GM20431 (cell line): ENCODE measurements around the gene DNAJB8.

Source experiments
- in situ Hi-C: fragments of 300-500 bp; cut with MseI, MboI; formaldehyde crosslinking; loops from one replicate; pipeline ENCODE4 v1.15.0; 2020; ENCODE audit warnings: low sequenced_read_pairs; ENCODE audit not compliant: unreplicated experiment

Gene DNAJB8

DNA sequence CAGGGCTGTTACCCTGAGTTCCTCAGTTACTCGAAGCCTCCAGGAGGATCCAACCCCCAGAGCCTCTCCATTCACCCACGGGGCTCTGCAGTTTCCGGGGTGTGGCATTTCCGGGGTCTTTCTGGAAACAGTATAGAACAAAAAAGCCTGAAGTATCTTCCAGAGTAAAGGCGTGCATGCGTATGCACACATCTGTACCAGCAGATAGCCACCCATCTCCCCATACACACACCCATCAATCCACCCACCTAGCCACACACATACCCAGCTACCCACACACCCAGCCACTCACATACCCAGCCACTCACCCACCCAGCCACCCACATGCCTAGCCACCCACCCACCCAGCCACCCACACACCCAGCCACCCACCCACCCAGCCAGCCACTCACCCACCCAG is 2.9 kb upstream of the DNAJB8 start:
- in situ Hi-C loops: no loop called here

DNA sequence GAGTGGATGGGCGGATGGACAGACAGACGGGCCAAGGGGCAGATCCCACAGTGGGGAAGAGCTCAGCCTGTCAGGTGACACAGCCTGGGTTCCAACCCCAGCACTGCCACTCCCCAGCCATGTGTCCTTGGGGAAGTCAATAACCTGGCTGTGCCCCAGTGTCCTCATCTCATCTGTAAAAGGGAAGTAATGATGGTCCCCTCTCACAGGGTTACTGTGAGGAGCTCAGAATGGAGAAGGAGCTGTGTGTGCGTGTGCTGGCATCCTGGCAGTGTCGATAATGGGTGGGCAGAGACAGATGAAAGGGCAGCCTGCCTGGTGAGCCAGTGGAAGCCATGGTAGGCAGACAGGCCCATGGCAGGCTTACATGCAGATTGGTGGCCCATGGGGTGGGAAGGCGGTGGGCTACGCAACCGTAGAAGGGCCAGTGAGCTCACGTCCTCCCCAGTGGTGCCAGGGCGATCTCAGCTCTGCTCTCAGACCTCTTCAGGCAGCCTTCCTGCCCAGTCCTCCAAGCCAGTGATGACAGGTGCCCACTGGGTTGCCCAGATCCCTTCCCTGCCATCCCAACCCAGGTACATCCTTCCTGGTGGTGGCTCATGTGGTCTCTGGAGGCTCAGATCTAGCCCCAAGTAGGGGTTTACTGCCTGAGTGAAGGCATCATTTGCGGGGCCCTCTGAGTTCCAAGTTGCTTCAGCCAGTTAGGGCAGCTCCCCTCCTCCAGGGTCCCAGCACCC is 2.3 kb upstream of the DNAJB8 start:
- in situ Hi-C loops: no loop called here

- in situ Hi-C loops: no loop called here
These were observed 1.6 kb upstream of the DNAJB8 start for GRCh38 chr3:128468285-128468790.

DNA sequence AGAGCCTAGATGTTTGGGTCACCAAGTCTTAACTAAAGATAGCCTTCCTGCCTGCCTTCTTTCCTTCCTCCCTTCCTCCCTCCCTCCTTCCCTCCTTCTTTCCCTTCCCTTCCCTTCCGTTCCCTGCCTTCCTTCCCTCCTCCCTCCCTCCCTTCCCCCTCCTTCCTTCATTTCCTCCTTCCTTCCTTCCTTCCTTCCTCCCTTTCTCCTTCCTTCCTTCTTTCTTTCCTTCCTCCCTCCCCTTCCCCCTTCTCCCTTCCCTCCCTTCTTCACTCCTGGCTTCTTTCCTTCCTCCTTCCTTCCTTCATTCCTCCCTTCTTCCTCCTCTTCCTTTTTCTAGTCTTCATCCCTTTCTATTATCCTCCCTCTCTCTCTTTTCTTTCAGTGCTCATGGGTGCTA is 2.0 kb downstream of the DNAJB8 start:
- in situ Hi-C loops: no loop called here

DNA sequence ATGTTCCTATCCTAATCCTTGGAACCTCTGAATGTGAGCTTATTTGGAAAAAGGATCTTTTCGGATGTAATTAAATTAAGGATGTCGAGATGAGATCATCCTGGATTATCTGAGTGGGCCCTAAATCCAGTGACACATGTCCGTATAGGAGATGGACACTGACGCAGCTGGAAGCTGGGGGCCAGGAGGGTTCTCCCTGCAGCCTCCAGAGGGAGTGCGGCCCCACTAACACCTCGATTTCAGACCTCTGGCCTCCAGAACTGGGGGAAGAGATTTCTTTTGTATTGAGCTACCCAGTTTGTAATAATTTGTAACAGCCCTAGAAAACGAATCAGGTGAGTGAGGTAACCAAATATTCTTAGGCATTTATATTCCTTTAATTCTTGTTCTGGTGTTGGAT is 2.5 kb downstream of the DNAJB8 start:
- in situ Hi-C loops: no loop called here

DNA sequence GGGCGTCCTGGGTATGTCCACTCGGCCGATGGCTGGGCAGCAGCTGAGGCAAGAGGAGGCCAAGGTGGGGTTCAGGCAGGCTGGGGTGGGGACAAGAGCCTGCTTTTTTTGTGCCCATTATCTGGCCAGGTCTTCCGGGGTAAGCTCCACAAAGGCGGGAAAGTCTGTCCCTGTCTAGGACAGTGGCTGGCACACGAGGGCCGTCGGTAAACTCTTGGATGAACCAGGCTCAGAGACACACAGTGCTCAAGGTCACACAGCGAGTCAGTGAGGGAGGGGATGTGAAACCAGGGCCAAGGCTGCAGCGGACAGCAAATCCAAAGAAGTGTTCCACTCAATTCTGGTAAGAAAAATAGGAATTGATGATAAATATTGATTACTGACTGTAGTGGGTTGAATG is 2.9 kb downstream of the DNAJB8 start:
- in situ Hi-C loops: no loop called here

DNA sequence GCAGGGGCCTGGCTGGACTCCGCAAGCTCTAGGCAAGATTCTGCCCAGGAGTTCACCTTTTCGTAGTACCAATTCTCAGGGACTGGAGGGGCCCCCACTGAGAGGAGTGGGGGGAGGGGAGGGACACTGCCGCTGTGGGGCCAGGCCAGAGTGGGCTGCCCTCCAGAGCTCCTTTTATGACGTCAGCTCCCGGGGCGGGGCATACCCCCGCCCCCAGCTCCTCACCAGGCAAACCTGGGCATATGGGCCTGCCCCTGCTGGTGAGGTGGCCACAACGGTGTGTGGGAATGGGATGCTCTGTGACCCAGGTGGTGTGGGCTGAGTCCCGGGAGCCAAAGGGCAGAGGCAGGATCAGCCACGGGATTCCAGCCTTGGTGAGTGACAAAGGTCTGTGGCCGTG is 3.3 kb downstream of the DNAJB8 start:
- in situ Hi-C loops: no loop called here

DNA sequence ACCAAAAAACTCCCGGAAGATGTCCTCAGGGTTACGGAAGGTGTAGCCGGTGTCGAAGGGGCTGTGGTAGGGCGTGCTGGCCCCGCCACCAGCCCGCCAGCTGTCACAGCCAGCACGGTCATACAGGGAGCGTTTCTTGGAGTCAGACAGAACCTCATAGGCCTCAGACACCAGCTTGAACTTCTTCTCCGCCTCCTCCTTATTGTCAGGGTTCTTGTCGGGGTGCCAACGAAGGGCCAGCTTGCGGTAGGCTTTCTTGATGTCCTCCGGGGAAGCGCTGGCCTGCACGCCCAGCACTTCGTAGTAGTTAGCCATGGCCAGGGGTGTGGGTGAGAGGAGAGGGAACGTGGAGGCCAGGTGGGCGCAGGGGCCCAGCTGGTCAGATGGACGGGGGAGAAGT is 3.8 kb downstream of the DNAJB8 start:
- in situ Hi-C loops: no loop called here

- in situ Hi-C loops: no loop called here
These were observed 4.3 kb downstream of the DNAJB8 start for GRCh38 chr3:128462341-128462910.

- in situ Hi-C loops: no loop called here
These were observed 5.0 kb downstream of the DNAJB8 start for GRCh38 chr3:128461731-128462130.

GRCh38 chr3:128459461-128459820 is 7.2 kb downstream of the DNAJB8 start:
- in situ Hi-C loops: no loop called here

DNA sequence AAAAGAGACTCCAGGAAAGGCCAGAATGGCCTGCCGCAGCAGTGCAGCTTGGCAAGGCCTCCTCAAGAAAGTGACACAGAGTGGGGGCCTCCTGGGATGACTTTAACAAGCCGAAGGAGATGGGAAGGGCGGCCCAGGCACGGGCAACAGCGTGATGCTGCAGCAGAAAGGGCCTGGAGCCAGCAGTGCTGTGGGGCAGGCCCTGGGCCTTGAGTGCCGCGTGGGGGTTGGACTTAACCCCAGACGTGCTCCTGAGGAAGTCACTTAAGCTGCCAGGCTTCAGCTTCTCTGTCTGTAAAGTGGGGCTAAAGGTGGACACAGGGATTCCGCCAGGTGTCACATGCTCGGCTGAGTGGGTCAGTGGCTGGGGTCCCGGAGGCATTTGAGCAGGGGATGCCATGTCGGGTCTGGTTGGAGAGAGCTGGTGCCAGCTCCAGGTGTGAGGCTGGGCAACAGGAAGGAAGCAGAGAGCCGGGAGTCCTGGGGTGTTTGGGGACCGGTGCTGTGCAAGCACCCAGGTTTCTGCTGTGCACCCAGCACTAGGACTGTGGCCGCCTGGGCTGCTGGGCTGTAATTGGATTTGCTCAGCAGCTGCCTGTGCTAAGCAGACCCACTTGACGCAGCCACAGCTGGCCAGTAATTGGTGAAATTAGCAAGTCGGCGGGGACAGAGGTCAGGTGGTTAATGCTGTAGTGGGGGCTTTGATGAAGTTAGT is 7.8 kb downstream of the DNAJB8 start:
- in situ Hi-C loops: no loop called here

DNA sequence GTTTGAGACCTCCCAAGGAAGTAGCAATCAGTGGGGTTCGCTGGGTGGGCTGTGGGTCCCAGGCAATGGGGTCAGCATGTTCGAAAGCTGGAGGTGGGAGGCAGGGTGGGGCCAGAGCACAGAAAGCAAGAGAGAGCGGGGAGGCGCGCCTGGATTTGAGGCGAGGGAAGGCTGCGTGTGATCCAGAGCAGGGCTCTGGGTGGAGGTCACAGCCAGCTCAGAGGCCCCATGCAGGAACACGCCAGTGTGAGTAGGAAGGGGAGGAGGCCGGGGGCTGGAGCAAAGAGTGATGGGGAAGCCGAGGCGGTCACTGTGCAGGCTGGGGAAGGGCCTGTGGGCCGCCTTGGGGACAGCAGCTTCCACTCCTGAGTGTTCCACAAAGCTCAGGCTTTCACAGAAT is 8.8 kb downstream of the DNAJB8 start:
- in situ Hi-C loops: no loop called here

DNA sequence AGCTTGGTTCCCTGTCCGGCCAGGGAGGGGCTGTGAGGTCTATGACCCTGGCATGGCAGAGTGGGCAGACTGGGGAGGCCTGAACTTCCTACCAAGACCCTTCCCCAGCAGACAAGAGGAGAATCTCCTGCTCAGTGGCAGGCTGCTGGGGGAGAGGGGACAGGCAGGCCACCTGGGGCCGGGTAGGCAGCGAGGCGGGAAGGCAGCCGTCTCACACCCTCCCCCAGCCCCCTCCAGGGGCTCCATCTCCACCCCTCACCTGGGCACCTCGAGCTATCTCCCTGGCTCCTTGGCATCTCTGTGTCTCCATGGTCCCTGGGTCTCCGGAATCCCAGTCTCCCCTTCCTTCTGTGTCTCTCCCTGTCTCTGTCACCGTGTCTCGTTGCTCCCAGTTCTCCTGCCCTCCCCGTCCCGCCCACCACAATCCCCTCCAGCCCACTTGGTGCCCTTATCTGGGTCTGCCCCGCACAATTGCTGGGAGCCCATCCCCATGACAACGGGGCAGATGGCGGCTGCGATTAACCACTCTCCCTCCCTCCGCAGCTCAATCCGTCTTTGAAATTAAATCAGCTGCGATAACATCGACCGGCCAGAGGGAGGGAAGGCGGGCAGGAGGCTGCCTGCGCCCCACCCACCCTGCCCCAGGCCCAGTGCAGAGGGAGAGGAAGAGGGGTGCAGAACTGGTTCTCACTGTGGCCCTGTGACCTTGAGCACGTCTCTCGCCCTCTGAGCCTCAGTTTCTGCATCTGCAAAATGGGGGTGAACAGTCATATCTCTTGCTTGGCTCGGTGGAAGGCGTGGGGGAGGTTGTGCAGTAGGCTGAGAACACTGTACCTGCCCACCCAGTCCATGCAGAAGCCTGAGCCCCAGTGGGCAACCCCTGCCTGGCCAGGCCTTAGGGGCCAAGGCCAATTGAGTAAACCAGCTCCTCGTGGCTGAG is 9.6 kb downstream of the DNAJB8 start:
- in situ Hi-C loops: no loop called here

DNA sequence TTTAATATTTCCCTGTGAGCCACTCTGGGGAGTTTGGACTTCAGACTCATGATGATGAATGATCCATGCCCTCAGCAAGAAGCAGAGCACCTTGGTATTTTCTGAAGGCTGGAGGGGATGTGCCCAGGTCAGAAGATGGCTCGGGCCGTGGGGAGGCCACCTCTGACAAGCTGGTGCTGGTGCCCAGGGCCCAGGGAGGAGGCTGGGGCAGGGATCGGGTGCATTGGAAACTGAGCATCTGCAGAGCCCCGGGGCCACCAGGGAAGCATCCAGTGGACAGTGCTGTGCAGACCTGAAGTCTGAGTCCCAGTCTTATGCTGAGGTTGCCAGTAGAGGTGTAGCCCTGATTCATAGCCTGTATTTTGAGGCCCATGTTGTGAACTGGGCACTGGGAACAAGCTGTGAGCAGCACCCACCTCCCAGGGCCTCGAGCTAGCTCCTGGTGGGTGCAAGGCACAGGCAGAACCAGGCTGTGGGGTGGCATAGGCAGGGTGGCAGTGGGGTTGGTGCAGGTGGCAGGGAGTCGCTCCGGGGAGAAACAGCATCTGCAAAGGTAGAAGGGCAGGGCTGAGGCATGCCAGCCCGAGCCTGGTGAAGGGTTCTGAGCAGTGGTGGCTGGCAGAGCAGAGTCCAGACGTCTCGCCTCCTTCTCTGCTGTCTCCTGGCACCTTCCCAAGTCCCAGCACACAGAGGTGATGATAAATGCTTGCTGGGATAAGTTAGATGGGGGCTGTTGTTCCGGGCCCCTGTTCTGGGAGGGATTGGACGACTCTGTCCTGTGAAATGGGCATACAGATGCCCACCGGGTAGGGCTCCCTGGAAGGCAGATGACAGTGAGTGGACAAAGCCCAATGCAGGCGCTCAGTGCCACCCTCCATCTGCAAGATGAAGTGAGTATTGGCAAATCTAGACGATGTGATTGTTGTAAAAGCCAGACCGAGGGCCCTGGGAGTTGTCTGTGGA is 10.6 kb downstream of the DNAJB8 start:
- in situ Hi-C loops: no loop called here

DNA sequence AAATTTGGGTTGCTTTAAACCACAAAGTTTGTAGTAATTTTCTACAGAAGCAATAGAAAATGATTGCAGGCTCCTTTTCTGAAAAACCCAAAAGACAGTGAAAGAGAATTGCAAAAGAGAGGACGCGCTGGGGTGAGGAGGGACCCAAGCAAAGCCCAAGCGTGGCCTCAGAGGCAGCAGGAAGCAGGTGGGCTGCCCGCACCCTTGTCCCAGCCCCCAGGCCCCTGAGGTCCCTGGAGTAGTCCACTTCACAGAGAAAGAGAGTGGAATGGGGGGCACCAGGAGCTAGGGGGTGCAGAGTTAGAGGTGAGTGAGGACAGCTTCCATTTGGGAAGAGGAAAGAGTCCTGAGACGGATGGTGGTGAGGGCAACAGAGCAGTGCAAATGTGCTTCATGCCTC is 11.6 kb downstream of the DNAJB8 start:
- in situ Hi-C loops: no loop called here

DNA sequence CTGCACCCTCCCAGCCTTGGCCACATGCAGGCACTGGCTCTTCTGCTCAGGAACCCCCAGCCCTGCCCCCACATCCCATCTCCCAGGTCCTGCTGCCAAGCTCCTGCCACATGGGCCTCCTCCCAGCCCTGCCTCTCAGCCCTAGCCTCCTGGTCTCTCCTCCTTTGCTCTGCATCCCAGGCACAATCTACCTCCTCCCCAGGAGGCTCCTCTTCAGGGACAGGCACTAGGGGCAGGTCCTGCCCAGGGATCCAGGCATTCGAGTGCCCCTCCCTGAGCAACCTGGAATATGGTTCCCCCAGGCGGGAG is 12.4 kb downstream of the DNAJB8 start:
- in situ Hi-C loops: no loop called here

DNA sequence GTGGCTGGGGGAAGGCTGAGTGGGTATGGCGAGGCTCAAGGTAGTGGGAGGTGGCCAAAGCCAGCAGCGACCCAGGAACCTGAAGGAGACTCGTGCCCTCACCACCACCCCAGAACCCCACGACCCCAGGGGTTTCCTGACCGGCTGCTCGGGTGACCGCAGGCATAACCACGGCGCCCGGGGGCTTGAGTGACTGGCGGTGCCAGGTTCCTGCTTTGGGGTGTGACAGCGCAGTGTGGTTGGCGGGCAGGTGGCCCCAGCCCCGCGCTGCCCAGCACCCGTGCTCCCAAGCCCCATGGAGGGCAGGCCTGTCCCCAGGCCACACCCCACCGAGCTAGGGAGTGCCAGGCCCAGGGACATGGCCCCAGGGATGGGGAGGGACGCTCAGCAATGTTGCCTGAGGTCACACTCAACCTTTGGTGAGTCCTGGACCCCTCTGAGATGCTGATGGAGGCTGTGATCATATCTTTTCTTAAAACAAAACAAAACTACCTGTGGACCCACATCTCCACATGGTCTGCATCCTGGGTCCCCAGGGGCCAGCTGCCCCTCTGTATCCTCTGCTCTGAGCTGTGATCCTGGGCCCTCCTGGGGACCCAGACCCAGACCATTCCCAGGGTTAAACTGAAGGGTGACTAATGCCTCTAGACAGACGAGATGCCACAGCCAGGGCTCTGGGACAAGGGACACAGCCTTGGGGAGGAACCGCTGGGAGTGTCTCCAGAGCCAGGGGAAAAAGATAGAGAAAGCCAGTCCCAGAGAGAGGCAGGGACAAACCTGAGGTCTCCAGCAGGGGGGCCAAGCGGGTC is 13.0 kb downstream of the DNAJB8 start:
- in situ Hi-C loops: no loop called here
